A549 (cell line): ENCODE results near the gene BIK. TPM values are rescaled to one million over a fixed set of nuclear protein-coding genes. Genes with fewer than 3 reads are reported as not detected.
A peak's percentile ranks its signal among the peaks of the same experiment; 100 is the strongest.

Experiments used
- ATAC-seq, 2 experiments: fragments of 200-7000 bp in 1 of 2; fragments of >200 bp in 1 of 2; cut with Nextera tagmentation in 1 of 2; cut with Tn5 transposase in 1 of 2; 3 replicates each; pipeline versions ENCODE4 v1.8.0 to v1.9.1; 2018 to 2020; ENCODE audit warnings: mild to moderate bottlenecking in 1 of 2, moderate library complexity in 1 of 2
- CTCF ChIA-PET: fragments of 300-600 bp; sonication (Branson Sonifier 250); formaldehyde crosslinking; extraction: SDS; loops from one replicate; lab custom pipeline; 2021; ENCODE audit warnings: antibody characterized with exemption, inconsistent platforms; lab: Yijun Ruan, JAX
- POLR2A ChIA-PET: fragments of 350-600 bp; formaldehyde crosslinking; extraction: SDS; loops from one replicate; lab custom pipeline; 2021; ENCODE audit warnings: antibody characterized with exemption, inconsistent platforms; lab: Yijun Ruan, JAX
- DNase-seq, 2 experiments: peaks; one replicate each; pipeline versions ENCODE4 v3.0.0 to v3.0.0-alpha.2; 2011 to 2016; ENCODE audit warnings: low read depth in 1 of 2, low spot score in 1 of 2
- FAIRE-seq: peaks from 2 replicates; lab custom pipeline; 2011; peaks lifted over from hg19 to GRCh38; lab: Jason Lieb, UNC
- H3K27ac ChIP-seq, 2 experiments: fragments of >200 bp; sonication (Bioruptor Twin); formaldehyde crosslinking; 3 replicates each; pipeline ENCODE4 v1.5.1; 2016 to 2017
- H3K4me1 ChIP-seq: fragments of >200 bp; sonication (Bioruptor Twin); formaldehyde crosslinking; 3 replicates; pipeline ENCODE4 v1.6.1; 2016
- H3K4me2 ChIP-seq: fragments of >200 bp; sonication (Bioruptor Twin); formaldehyde crosslinking; 3 replicates; pipeline ENCODE4 v1.6.1; 2016
- H3K4me3 ChIP-seq: fragments of >200 bp; sonication (Bioruptor Twin); formaldehyde crosslinking; 3 replicates; pipeline ENCODE4 v1.5.1; 2016
- H3K9me3 ChIP-seq: fragments of >200 bp; sonication (Bioruptor Twin); formaldehyde crosslinking; 3 replicates; pipeline ENCODE4 v1.6.1; 2016
- ATOH8 ChIP-seq: fragments of 250-450 bp; sonication (Bioruptor Pico); IDR thresholded peaks from 2 replicates; pipeline ENCODE4 v1.5.0; 2020; ENCODE audit warnings: low read depth, mild to moderate bottlenecking, moderate library complexity
- BCL3 ChIP-seq: fragments of >200 bp; sonication (Bioruptor Twin); formaldehyde crosslinking; IDR thresholded peaks from 3 replicates; pipeline ENCODE4 v1.6.1; 2016
- CBX2 ChIP-seq: fragments of 200-600 bp; sonication (generic); IDR thresholded peaks from 2 replicates; pipeline ENCODE4 v1.6.1; 2016; ENCODE audit warnings: low read depth, mild to moderate bottlenecking, borderline replicate concordance
- CBX8 ChIP-seq: fragments of 200-600 bp; sonication (generic); IDR thresholded peaks from 2 replicates; pipeline ENCODE4 v1.6.1; 2016
- CEBPB ChIP-seq, 2 experiments: fragments of >200 bp in 1 of 2; sonication (Bioruptor Twin) in 1 of 2; formaldehyde crosslinking in 1 of 2; IDR thresholded peaks; 2 replicates each; pipeline ENCODE4 v1.6.1; 2012 to 2016
- CHD2 ChIP-seq: fragments of 150-350 bp; IDR thresholded peaks from 2 replicates; pipeline ENCODE4 v1.6.1; 2014; ENCODE audit warnings: low read length; ENCODE audit not compliant: partially characterized antibody
- CHD4 ChIP-seq: fragments of 200-600 bp; sonication (generic); IDR thresholded peaks from 2 replicates; pipeline ENCODE4 v1.6.1; 2016; ENCODE audit warnings: antibody characterized with exemption, mild to moderate bottlenecking, borderline replicate concordance
- E2F6 ChIP-seq: IDR thresholded peaks from 2 replicates; pipeline ENCODE4 v1.6.1; 2012; ENCODE audit warnings: low read depth, borderline replicate concordance
- EHF ChIP-seq: fragments of 250-450 bp; sonication (Bioruptor Pico); IDR thresholded peaks from 2 replicates; pipeline ENCODE4 v1.5.0; 2020; ENCODE audit warnings: mild to moderate bottlenecking
- EP300 ChIP-seq, 2 experiments: fragments of >200 bp; sonication (Bioruptor Twin); formaldehyde crosslinking; IDR thresholded peaks; 2 replicates in 1 of 2; 3 replicates in 1 of 2; pipeline ENCODE4 v1.6.1; 2016 to 2017
- FOSB ChIP-seq: fragments of 250-450 bp; sonication (Bioruptor Pico); IDR thresholded peaks from 2 replicates; pipeline ENCODE4 v1.5.0; 2020; ENCODE audit warnings: mild to moderate bottlenecking, moderate library complexity
- GATA3 ChIP-seq: IDR thresholded peaks from 2 replicates; pipeline ENCODE4 v1.6.1; 2012; ENCODE audit warnings: borderline replicate concordance
- JUNB ChIP-seq: fragments of >200 bp; sonication (Bioruptor Twin); formaldehyde crosslinking; IDR thresholded peaks from 2 replicates; pipeline ENCODE4 v1.6.1; 2016
- KDM1A ChIP-seq: fragments of 200-600 bp; sonication (generic); IDR thresholded peaks from 2 replicates; pipeline ENCODE4 v1.6.1; 2016; ENCODE audit warnings: low read depth, mild to moderate bottlenecking
- KDM5A ChIP-seq: fragments of 200-600 bp; sonication (generic); IDR thresholded peaks from 2 replicates; pipeline ENCODE4 v1.6.1; 2016; ENCODE audit warnings: antibody characterized with exemption, mild to moderate bottlenecking
- MAZ ChIP-seq: fragments of 150-350 bp; IDR thresholded peaks from 2 replicates; pipeline ENCODE4 v1.6.1; 2014; ENCODE audit warnings: antibody characterized with exemption, low read depth, low read length, borderline replicate concordance
- NFE2L2 ChIP-seq: fragments of 150-350 bp; conservative IDR thresholded peaks from 2 replicates; pipeline ENCODE4 v1.6.1; 2014; ENCODE audit warnings: low read length
- NR3C1 ChIP-seq: fragments of >200 bp; sonication (Bioruptor Twin); formaldehyde crosslinking; IDR thresholded peaks from 3 replicates; pipeline ENCODE4 v1.6.1; 2017
- PHF8 ChIP-seq: fragments of 200-600 bp; sonication (generic); IDR thresholded peaks from 2 replicates; pipeline ENCODE4 v1.6.1; 2016; ENCODE audit warnings: low read depth, mild to moderate bottlenecking, antibody characterized with exemption, moderate library complexity, borderline replicate concordance
- POLR2A ChIP-seq: IDR thresholded peaks from 2 replicates; pipeline ENCODE4 v1.6.1; 2012; ENCODE audit warnings: mild to moderate bottlenecking, low read length
- RAD21 ChIP-seq, 2 experiments: fragments of >200 bp in 1 of 2; sonication (Bioruptor Twin) in 1 of 2; formaldehyde crosslinking in 1 of 2; IDR thresholded peaks in 1 of 2; conservative IDR thresholded peaks in 1 of 2; 2 replicates in 1 of 2; 3 replicates in 1 of 2; pipeline ENCODE4 v1.6.1; 2012 to 2018; ENCODE audit warnings: inconsistent platforms in 1 of 2
- RCOR1 ChIP-seq: fragments of 150-350 bp; IDR thresholded peaks from 2 replicates; pipeline ENCODE4 v1.6.1; 2014; ENCODE audit warnings: antibody characterized with exemption, low read length, low read depth
- RFX5 ChIP-seq: fragments of 450-650 bp; IDR thresholded peaks from 2 replicates; pipeline ENCODE4 v1.7.1; 2014; ENCODE audit warnings: antibody characterized with exemption, mild to moderate bottlenecking, moderate library complexity
- RNF2 ChIP-seq: fragments of 200-600 bp; sonication (generic); IDR thresholded peaks from 2 replicates; pipeline ENCODE4 v1.6.1; 2016; ENCODE audit warnings: low read depth, mild to moderate bottlenecking, antibody characterized with exemption, moderate library complexity, borderline replicate concordance
- SMC3 ChIP-seq: fragments of >200 bp; sonication (Bioruptor Twin); formaldehyde crosslinking; IDR thresholded peaks from 3 replicates; pipeline ENCODE4 v1.6.1; 2018; ENCODE audit warnings: inconsistent platforms
- SREBF2 ChIP-seq: fragments of 450-650 bp; IDR thresholded peaks from 2 replicates; pipeline ENCODE4 v1.6.1; 2014; ENCODE audit warnings: mild to moderate bottlenecking, moderate library complexity
- TFCP2L1 ChIP-seq: fragments of 250-450 bp; sonication (Bioruptor Pico); IDR thresholded peaks from 2 replicates; pipeline ENCODE4 v1.5.0; 2021; ENCODE audit warnings: mild to moderate bottlenecking
- TP53 ChIP-seq: fragments of 250-450 bp; sonication (Bioruptor Pico); IDR thresholded peaks from 2 replicates; pipeline ENCODE4 v1.5.0; 2021; ENCODE audit warnings: mild to moderate bottlenecking, moderate library complexity
- USF2 ChIP-seq: fragments of 450-650 bp; IDR thresholded peaks from 2 replicates; pipeline ENCODE4 v1.6.1; 2014; ENCODE audit warnings: antibody characterized with exemption
- ZNF302 ChIP-seq: fragments of 250-450 bp; sonication (Bioruptor Pico); IDR thresholded peaks from 2 replicates; pipeline ENCODE4 v1.9.0; 2021; ENCODE audit warnings: inconsistent platforms, mild to moderate bottlenecking, moderate library complexity
- ZSCAN20 ChIP-seq: fragments of 250-450 bp; sonication (Bioruptor Pico); IDR thresholded peaks from 2 replicates; pipeline ENCODE4 v1.8.0; 2022; ENCODE audit warnings: mild to moderate bottlenecking, moderate library complexity
- WGBS: methylation state at CpG from one replicate; pipeline ENCODE4 v1.1.6; 2017; ENCODE audit errors: missing lambda C conversion rate; 5-methylcytosine and 5-hydroxymethylcytosine counted together
- polyA plus RNA-seq, 4 experiments: library from polyadenylated mRNA; depleted of rRNA in 3 of 4; stranded (reverse); fragments of >200 nt; fragmentation: RNase III in 1 of 4; extraction: RNeasy Plus Mini Kit Qiagen cat#74134 plus additional on column Dnase treatment in 1 of 4; gene quantifications; 2 replicates in 3 of 4; 3 replicates in 1 of 4; pipeline ENCODE4 v1.2.3, GENCODE V29; 2011 to 2017
- TF ChIP-seq, protein P1 (sequence below): fragments of >200 bp; sonication (Bioruptor Twin); formaldehyde crosslinking; IDR thresholded peaks from 2 replicates; pipeline ENCODE4 v1.6.1; 2016
- TF ChIP-seq, protein P2 (sequence below): IDR thresholded peaks from 2 replicates; pipeline ENCODE4 v1.6.1; 2012
- TF ChIP-seq, protein P3 (sequence below): fragments of 250-450 bp; sonication (Bioruptor Pico); IDR thresholded peaks from 2 replicates; pipeline ENCODE4 v1.5.0; 2021; ENCODE audit warnings: mild to moderate bottlenecking, moderate library complexity, borderline replicate concordance

Gene BIK
- polyA plus RNA-seq, 2 of the 4 experiments (the other 2 are of a cell fraction) = 0.54 to 0.88 TPM

DNA sequence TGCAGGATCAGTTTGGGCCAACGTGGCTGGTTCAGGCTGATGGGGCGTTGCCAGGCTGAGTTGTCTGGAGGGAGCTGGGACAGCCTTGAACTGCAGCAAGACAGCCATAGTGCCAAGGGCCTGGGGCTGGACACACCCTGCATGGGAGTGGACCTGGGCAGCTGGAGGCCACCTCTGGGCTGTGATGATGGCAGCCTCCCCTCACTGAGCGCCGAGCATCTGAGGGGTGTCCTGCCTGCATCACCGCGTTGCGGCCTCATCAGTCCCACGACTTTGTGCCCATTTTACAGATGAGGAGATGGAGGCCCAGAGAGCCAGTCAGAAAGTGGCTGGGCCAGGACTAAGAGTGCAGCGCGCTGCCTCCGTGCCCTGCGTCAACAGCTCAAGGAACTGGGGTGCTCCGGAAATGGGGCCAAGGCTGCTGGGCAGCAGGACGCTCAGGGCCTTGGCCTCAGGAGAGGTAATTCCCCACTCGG, 40.2 kb downstream of the BIK start (continued):
- TF ChIP-seq USF2 = no peak
- TF ChIP-seq ZNF302 = no peak
- TF ChIP-seq, protein P1, sequence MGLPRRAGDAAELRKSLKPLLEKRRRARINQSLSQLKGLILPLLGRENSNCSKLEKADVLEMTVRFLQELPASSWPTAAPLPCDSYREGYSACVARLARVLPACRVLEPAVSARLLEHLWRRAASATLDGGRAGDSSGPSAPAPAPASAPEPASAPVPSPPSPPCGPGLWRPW = no peak
- TF ChIP-seq FOSB = no peak
- TF ChIP-seq RFX5 = no peak
- no peak for TF ChIP-seq SMC3
- TF ChIP-seq CHD4 = no peak

GRCh38 chr22:43151251-43152002, 40.9 kb downstream of the BIK start, which contains the start of gene TSPO:
TSS of gene TSPO (plus strand) at chr22:43151559. CDS start at chr22:43159239, 7,680 bp downstream.
- ChIA-PET CTCF (interaction anchor here (1.0 kb wide), 1 partner anchor 529 kb away, joined by 3 read pairs; no protein-coding TSS in a partner anchor), POLR2A (interaction anchor here (0.6 kb wide), 1 partner anchor 24 kb away, joined by 4 read pairs; no protein-coding TSS in a partner anchor)
- DNase-seq = peak; percentile 40 to 46
- H3K9me3 ChIP-seq = no peaks in the 10 kb centered on the region
- peak within 1 kb of the TSS; percentile 92 to 98 for H3K27ac ChIP-seq
- peak; percentile 82 to 84 for ATAC-seq
- H3K4me1 ChIP-seq = peaks cover 14% of the 10 kb centered on the region; the same call in 2 of the 3 replicates
- peak within 1 kb of the TSS; percentile 93 for H3K4me3 ChIP-seq
- FAIRE-seq = no peak
- 0% methylated on average over 6 of the region's 75 CpGs for WGBS
- peak within 1 kb of the TSS; percentile 100 for H3K4me2 ChIP-seq
- TF ChIP-seq NFE2L2 (no peak), RAD21 (conservative IDR thresholded peaks at IDR 0.05 in 1 of 2, IDR thresholded peaks at IDR 0.05 in 1 of 2) (no peak), RNF2 (no peak), CBX2 (no peak), EHF (no peak), RCOR1 (no peak), CBX8 (no peak), TP53 (no peak), KDM5A (no peak), PHF8 (no peak), POLR2A (peak; percentile 58), CEBPB (IDR thresholded peaks at IDR 0.05) (no peak), TFCP2L1 (CRISPR knock-in tag) (no peak), NR3C1 (no peak), ZSCAN20 (CRISPR knock-in tag) (no peak), EP300 (IDR thresholded peaks at IDR 0.05) (no peak), MAZ (no peak), ATOH8 (CRISPR knock-in tag) (no peak), GATA3 (no peak), E2F6 (peak; percentile 95), KDM1A (no peak), JUNB (no peak), CHD4 (no peak), ZNF302 (no peak; the same call in 1 of the 2 replicates), BCL3 (no peak), SMC3 (no peak), CHD2 (no peak), SREBF2 (no peak)
- TF ChIP-seq, protein P1 = no peak
- TF ChIP-seq, protein P2, sequence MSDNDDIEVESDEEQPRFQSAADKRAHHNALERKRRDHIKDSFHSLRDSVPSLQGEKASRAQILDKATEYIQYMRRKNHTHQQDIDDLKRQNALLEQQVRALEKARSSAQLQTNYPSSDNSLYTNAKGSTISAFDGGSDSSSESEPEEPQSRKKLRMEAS = peak; percentile 95
- TF ChIP-seq, protein P3, sequence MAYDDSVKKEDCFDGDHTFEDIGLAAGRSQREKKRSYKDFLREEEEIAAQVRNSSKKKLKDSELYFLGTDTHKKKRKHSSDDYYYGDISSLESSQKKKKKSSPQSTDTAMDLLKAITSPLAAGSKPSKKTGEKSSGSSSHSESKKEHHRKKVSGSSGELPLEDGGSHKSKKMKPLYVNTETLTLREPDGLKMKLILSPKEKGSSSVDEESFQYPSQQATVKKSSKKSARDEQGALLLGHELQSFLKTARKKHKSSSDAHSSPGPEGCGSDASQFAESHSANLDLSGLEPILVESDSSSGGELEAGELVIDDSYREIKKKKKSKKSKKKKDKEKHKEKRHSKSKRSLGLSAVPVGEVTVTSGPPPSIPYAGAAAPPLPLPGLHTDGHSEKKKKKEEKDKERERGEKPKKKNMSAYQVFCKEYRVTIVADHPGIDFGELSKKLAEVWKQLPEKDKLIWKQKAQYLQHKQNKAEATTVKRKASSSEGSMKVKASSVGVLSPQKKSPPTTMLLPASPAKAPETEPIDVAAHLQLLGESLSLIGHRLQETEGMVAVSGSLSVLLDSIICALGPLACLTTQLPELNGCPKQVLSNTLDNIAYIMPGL (CRISPR knock-in tag) = no peak
